ENCODE data around the gene GLTPD2. TPM values are rescaled to one million over a fixed set of nuclear protein-coding genes. Genes with fewer than 3 reads are reported as not detected.

The GLTPD2 gene
- polyA plus RNA-seq = under 1 TPM in 1 of 2 donors, not detected in 1; 0.38 TPM

DNA sequence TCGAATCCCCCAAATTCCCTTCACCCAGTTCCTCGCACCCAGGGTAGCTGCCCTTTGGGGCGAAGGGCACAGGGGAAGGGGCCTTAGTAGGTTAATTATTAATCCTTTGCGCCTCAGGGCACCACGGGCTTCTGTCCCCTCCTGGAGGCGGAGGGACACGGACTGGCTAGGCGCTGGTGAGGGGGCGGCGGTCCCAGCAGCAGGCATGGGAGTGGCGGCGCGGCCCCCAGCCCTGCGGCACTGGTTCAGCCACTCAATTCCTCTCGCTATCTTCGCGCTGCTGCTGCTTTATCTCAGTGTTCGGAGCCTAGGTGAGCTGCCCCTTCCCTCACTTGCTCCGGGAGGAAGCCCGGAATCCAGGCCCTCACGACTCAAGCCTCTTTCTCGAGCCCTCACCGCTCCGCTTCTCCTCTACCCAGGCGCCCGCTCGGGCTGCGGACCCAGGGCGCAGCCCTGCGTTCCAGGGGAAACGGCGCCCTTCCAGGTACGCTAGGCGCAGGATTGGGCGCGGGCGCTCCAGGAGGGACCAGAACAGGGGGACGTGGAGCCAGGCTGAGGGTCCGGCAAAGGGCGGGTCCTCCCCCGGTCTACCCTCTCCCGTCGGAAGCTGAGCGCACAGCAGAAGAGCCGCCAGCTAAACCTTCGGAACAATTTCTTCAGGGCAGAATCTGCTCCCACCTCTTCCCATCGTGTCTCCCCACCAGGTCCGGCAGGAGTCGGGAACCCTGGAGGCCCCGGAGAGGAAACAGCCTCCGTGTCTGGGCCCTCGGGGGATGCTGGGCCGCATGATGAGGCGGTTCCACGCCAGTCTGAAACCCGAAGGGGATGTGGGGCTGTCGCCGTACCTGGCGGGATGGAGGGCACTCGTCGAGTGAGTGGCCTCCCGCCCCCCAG is at the start of gene GLTPD2:
TSS of gene GLTPD2 (plus strand) at position 158 of the 894 bp plus-strand sequence. CDS start at position 206, 48 bp downstream.
- peak within 1 kb of the TSS; percentile 66 to 69 for H3K4me3 ChIP-seq (ENCODE audit: low read depth in 1 of 2, low read length in 2 of 2)
- H3K36me3 ChIP-seq (ENCODE audit: control insufficient read depth in 2 of 2, insufficient read depth in 2 of 2, low read length in 1 of 2) = no peaks in the 10 kb centered on the region
- H3K27me3 ChIP-seq (ENCODE audit: control insufficient read depth in 1 of 2, insufficient read depth in 2 of 2, low read length in 2 of 2) = no peaks in the 10 kb centered on the region
- 25 to 29% methylated on average over 57 to 62 of the region's 62 CpGs for WGBS, 2 donors
- H3K9me3 ChIP-seq (ENCODE audit: control insufficient read depth in 2 of 2, insufficient read depth in 1 of 2, low read depth in 1 of 2, low read length in 1 of 2) = no peaks in the 10 kb centered on the region
- peak within 1 kb of the TSS; percentile 98 to 99 for H3K27ac ChIP-seq (ENCODE audit: low read depth in 2 of 2, low read length in 1 of 2)
- H3K4me1 ChIP-seq (ENCODE audit: control insufficient read depth in 2 of 2, insufficient read depth in 2 of 2, low read length in 1 of 2) = peaks cover 13 to 15% of the 10 kb centered on the region in 2 donors

DNA sequence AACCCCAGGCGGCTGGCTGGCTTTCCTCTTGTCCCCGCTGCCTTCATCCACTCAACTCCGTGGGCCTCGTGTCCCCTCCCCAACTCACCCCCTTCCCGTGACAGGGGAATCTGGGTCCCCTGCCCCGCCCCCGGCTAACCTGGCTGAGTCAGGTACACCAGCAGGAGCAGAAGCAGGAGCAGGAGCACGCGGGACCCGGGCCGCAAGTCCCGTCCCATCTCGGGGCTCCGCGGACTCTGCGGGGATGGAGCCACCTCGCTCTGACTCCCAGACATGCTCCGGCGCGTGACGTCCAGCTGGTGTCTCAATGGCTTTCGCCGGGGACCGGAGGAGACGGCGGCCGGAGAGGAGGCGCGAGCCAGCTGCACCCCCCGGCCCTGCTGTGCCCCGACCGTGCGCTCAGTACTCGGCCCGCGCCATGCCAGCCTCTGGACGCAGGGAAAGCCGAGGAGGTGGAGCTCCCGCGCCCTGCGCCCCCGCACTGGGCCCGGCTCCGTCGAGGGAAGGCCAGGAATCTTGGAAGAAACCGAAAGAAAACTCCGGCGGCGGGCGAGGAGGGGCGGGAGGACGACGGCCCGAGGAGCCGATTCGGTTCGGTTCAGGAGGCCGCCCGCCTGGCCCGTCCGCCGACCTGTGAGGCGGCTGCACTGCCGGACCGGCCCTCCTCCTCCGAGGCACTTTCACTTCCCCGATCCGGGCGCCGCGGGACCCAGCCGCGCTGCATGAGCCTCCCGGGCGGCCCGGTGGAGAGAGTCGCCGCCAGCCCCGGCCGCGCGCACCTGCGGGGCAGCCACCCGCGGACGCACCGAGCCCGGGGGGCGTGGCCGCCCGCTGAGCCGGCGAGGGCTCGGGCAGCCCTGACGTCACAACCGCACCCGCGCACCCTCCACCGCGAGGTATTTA is 49.4 kb upstream of the GLTPD2 start, which contains the start of the genes CXCL16 and ZMYND15:
TSS of gene CXCL16 (minus strand) at position 807 of the 903 bp plus-strand sequence. CDS start at position 218, 589 bp downstream.
TSS of gene ZMYND15 (plus strand) at position 712 of the 903 bp plus-strand sequence. CDS start 716 bp downstream, outside the sequence.
- Histone ChIP-seq H3K4me3 (ENCODE audit: low read depth in 1 of 2, low read length in 2 of 2) (peak within 1 kb of the TSS; percentile 73 to 81), H3K27ac (ENCODE audit: low read depth in 2 of 2, low read length in 1 of 2) (peak within 1 kb of the TSS; percentile 58 to 62), H3K36me3 (ENCODE audit: control insufficient read depth in 2 of 2, insufficient read depth in 2 of 2, low read length in 1 of 2) (no peaks in the 10 kb centered on the region), H3K4me1 (ENCODE audit: control insufficient read depth in 2 of 2, insufficient read depth in 2 of 2, low read length in 1 of 2) (peaks cover 3 to 5% of the 10 kb centered on the region in 2 donors), H3K9me3 (ENCODE audit: control insufficient read depth in 2 of 2, insufficient read depth in 1 of 2, low read depth in 1 of 2, low read length in 1 of 2) (no peaks in the 10 kb centered on the region), H3K27me3 (ENCODE audit: control insufficient read depth in 1 of 2, insufficient read depth in 2 of 2, low read length in 2 of 2) (no peaks in the 10 kb centered on the region)
- 0% methylated on average over 89 to 100 of the region's 100 CpGs for WGBS, 2 donors

DNA sequence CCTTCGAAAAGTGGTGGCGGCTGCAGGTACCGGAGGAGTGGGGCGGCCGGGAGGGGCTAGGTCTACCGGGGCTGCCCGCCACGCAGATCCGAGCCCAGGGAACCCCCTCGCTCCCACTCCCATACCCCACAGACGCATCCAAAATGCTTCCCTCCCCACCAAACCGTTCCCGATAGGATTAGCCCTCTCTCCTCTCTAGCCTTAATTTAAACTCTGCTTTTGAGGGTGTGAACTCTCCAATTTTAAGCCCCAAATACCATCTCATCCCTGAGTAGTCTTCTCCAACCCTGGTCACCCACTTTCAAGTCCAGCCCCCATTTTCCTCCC is 48.8 kb upstream of the GLTPD2 start:
- peak overlapping the region; percentile 73 to 81 for H3K4me3 ChIP-seq (ENCODE audit: low read depth in 1 of 2, low read length in 2 of 2)
- H3K9me3 ChIP-seq (ENCODE audit: control insufficient read depth in 2 of 2, insufficient read depth in 1 of 2, low read depth in 1 of 2, low read length in 1 of 2) = no peaks in the 10 kb centered on the region
- no peaks in the 10 kb centered on the region for H3K36me3 ChIP-seq (ENCODE audit: control insufficient read depth in 2 of 2, insufficient read depth in 2 of 2, low read length in 1 of 2)
- H3K27ac ChIP-seq (ENCODE audit: low read depth in 2 of 2, low read length in 1 of 2) = peak overlapping the region in 1 of 2 donors; percentile 62
- no peaks in the 10 kb centered on the region for H3K27me3 ChIP-seq (ENCODE audit: control insufficient read depth in 1 of 2, insufficient read depth in 2 of 2, low read length in 2 of 2)
- 8 to 10% methylated on average over 13 of the region's 13 CpGs for WGBS, 2 donors
- peaks cover 5 to 6% of the 10 kb centered on the region in 2 donors for H3K4me1 ChIP-seq (ENCODE audit: control insufficient read depth in 2 of 2, insufficient read depth in 2 of 2, low read length in 1 of 2)

DNA sequence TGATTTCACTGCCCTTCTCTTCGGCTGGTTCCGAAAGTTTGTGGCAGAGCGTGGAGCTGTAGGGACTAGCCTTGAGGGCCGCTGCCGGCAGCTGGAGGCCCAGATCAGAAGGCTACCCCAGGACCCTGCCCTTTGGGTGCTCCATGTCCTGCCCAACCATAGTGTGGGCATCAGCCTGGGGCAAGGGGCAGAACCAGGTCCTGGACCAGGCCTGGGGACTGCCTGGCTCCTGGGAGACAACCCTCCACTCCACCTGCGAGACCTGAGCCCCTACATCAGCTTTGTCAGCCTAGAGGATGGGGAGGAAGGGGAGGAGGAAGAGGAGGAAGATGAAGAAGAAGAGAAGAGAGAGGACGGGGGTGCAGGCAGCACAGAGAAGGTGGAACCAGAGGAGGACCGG is 48.2 kb upstream of the GLTPD2 start:
- Histone ChIP-seq H3K36me3 (ENCODE audit: control insufficient read depth in 2 of 2, insufficient read depth in 2 of 2, low read length in 1 of 2) (no peaks in the 10 kb centered on the region), H3K4me1 (ENCODE audit: control insufficient read depth in 2 of 2, insufficient read depth in 2 of 2, low read length in 1 of 2) (peaks cover 5 to 10% of the 10 kb centered on the region in 2 donors), H3K9me3 (ENCODE audit: control insufficient read depth in 2 of 2, insufficient read depth in 1 of 2, low read depth in 1 of 2, low read length in 1 of 2) (no peaks in the 10 kb centered on the region), H3K27ac (ENCODE audit: low read depth in 2 of 2, low read length in 1 of 2) (no peak overlapping the region), H3K27me3 (ENCODE audit: control insufficient read depth in 1 of 2, insufficient read depth in 2 of 2, low read length in 2 of 2) (no peaks in the 10 kb centered on the region), H3K4me3 (ENCODE audit: low read depth in 1 of 2, low read length in 2 of 2) (no peak overlapping the region)
- WGBS, 2 donors = 95 to 97% methylated on average over 8 of the region's 8 CpGs

DNA sequence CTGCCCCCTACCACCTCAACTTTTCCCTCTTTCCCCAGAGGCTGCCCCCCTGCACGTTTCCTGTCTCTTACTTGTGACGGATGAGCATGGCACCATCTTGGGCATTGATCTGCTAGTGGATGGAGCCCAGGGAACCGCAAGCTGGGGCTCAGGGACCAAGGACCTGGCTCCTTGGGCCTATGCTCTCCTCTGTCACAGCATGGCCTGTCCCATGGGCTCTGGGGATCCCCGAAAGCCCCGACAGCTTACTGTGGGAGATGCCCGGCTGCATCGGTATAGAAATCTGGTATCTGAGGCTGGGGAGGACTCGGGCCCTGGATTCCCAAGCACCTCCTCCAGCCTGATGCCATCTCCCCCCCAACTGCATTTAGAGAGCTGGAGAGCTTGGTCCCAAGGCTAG is 47.2 kb upstream of the GLTPD2 start:
- WGBS, 2 donors = 94 to 95% methylated on average over 8 of the region's 8 CpGs
- H3K9me3 ChIP-seq (ENCODE audit: control insufficient read depth in 2 of 2, insufficient read depth in 1 of 2, low read depth in 1 of 2, low read length in 1 of 2) = no peaks in the 10 kb centered on the region
- no peak overlapping the region for H3K27ac ChIP-seq (ENCODE audit: low read depth in 2 of 2, low read length in 1 of 2)
- no peak overlapping the region for H3K4me3 ChIP-seq (ENCODE audit: low read depth in 1 of 2, low read length in 2 of 2)
- peaks cover 5 to 10% of the 10 kb centered on the region in 2 donors for H3K4me1 ChIP-seq (ENCODE audit: control insufficient read depth in 2 of 2, insufficient read depth in 2 of 2, low read length in 1 of 2)
- H3K27me3 ChIP-seq (ENCODE audit: control insufficient read depth in 1 of 2, insufficient read depth in 2 of 2, low read length in 2 of 2) = no peaks in the 10 kb centered on the region
- no peaks in the 10 kb centered on the region for H3K36me3 ChIP-seq (ENCODE audit: control insufficient read depth in 2 of 2, insufficient read depth in 2 of 2, low read length in 1 of 2)

DNA sequence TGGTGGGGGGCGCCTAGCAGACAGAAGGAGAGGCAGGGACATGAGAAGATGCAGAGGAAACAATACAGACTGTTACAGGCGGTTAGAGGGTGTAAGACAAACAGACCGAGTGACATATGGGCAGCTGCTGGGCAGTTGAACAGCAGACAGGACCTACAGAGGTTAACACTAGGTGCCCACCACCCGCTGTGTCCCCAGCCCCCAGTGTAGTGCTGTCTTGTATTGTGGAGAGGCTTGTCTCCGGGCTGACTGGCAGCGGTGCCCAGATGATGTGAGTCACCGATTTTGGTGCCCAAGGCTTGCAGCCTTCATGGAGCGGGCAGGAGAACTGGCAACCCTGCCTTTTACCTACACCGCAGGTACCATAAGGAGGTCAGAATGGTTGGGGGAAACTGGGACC is 46.6 kb upstream of the GLTPD2 start:
- no peaks in the 10 kb centered on the region for H3K9me3 ChIP-seq (ENCODE audit: control insufficient read depth in 2 of 2, insufficient read depth in 1 of 2, low read depth in 1 of 2, low read length in 1 of 2)
- H3K36me3 ChIP-seq (ENCODE audit: control insufficient read depth in 2 of 2, insufficient read depth in 2 of 2, low read length in 1 of 2) = no peaks in the 10 kb centered on the region
- H3K4me1 ChIP-seq (ENCODE audit: control insufficient read depth in 2 of 2, insufficient read depth in 2 of 2, low read length in 1 of 2) = peaks cover 5 to 10% of the 10 kb centered on the region in 2 donors
- 68 to 76% methylated on average over 9 of the region's 9 CpGs for WGBS, 2 donors
- no peak overlapping the region for H3K4me3 ChIP-seq (ENCODE audit: low read depth in 1 of 2, low read length in 2 of 2)
- H3K27me3 ChIP-seq (ENCODE audit: control insufficient read depth in 1 of 2, insufficient read depth in 2 of 2, low read length in 2 of 2) = no peaks in the 10 kb centered on the region
- H3K27ac ChIP-seq (ENCODE audit: low read depth in 2 of 2, low read length in 1 of 2) = no peak overlapping the region

DNA sequence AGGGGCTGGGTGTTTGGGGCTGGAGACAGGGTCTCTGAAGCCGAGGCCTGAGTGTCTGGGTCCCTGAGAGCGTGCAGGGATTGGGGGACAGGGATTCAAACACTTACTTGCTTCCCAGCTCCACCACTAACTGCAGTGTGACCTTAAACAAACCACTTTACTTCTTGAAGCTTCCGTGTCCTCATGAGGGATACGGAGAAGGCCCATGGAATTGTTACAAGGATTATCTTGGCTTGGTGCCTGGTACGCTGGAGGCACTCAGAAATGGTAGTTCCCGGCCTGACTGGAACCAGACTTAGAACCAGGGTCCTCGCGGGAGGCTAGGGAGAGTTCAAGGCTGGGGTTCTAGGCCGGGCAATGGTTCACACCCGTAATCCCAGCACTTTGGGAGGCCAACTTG is 46.1 kb upstream of the GLTPD2 start:
- WGBS, 2 donors = 80 to 83% methylated on average over 10 of the region's 10 CpGs
- Histone ChIP-seq H3K27me3 (ENCODE audit: control insufficient read depth in 1 of 2, insufficient read depth in 2 of 2, low read length in 2 of 2) (no peaks in the 10 kb centered on the region), H3K9me3 (ENCODE audit: control insufficient read depth in 2 of 2, insufficient read depth in 1 of 2, low read depth in 1 of 2, low read length in 1 of 2) (no peaks in the 10 kb centered on the region), H3K27ac (ENCODE audit: low read depth in 2 of 2, low read length in 1 of 2) (no peak overlapping the region), H3K4me1 (ENCODE audit: control insufficient read depth in 2 of 2, insufficient read depth in 2 of 2, low read length in 1 of 2) (peaks cover 5 to 10% of the 10 kb centered on the region in 2 donors), H3K4me3 (ENCODE audit: low read depth in 1 of 2, low read length in 2 of 2) (no peak overlapping the region), H3K36me3 (ENCODE audit: control insufficient read depth in 2 of 2, insufficient read depth in 2 of 2, low read length in 1 of 2) (no peaks in the 10 kb centered on the region)

DNA sequence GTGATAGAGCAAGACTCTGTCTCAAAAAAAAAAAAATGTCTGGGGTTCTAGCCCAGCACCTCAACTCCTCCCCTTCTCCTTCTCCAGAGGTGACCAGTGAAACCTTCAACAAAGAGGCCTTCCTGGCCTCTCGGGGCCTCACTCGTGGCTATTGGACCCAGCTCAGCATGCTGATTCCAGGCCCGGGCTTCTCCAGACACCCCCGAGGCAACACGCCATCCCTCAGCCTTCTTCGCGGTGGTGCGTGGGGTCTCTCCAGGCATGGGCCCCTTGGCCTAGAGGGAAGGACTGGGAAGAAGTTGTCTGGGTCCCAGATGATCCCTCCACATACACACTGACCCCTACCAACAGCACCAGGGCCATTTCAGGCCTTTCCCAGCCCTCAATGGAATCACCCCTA is 45.5 kb upstream of the GLTPD2 start:
- H3K27me3 ChIP-seq (ENCODE audit: control insufficient read depth in 1 of 2, insufficient read depth in 2 of 2, low read length in 2 of 2) = no peaks in the 10 kb centered on the region
- no peaks in the 10 kb centered on the region for H3K9me3 ChIP-seq (ENCODE audit: control insufficient read depth in 2 of 2, insufficient read depth in 1 of 2, low read depth in 1 of 2, low read length in 1 of 2)
- no peak overlapping the region for H3K4me3 ChIP-seq (ENCODE audit: low read depth in 1 of 2, low read length in 2 of 2)
- WGBS, 2 donors = 86 to 95% methylated on average over 8 of the region's 8 CpGs
- H3K4me1 ChIP-seq (ENCODE audit: control insufficient read depth in 2 of 2, insufficient read depth in 2 of 2, low read length in 1 of 2) = peaks cover 5 to 10% of the 10 kb centered on the region in 2 donors
- no peak overlapping the region for H3K27ac ChIP-seq (ENCODE audit: low read depth in 2 of 2, low read length in 1 of 2)
- no peaks in the 10 kb centered on the region for H3K36me3 ChIP-seq (ENCODE audit: control insufficient read depth in 2 of 2, insufficient read depth in 2 of 2, low read length in 1 of 2)

DNA sequence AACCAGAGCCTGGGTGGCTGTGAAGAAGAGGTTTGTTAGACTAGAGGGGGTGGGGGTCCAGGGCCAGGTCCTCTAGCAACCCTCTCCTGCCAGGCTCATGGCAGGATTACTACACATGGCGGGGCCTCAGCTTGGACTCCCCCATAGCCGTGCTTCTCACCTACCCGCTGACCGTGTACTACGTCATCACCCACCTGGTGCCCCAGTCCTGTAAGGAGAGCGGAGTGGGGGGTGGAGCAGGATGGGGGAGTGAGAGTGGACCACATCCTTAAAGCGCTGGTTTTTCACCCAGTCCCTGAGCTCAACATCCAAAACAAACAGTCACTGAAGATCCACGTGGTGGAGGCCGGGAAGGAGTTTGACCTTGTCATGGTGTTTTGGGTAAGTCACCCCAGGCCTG is 44.9 kb upstream of the GLTPD2 start:
- 88 to 92% methylated on average over 9 of the region's 9 CpGs for WGBS, 2 donors
- H3K36me3 ChIP-seq (ENCODE audit: control insufficient read depth in 2 of 2, insufficient read depth in 2 of 2, low read length in 1 of 2) = no peaks in the 10 kb centered on the region
- no peak overlapping the region for H3K4me3 ChIP-seq (ENCODE audit: low read depth in 1 of 2, low read length in 2 of 2)
- peaks cover 3 to 8% of the 10 kb centered on the region in 2 donors for H3K4me1 ChIP-seq (ENCODE audit: control insufficient read depth in 2 of 2, insufficient read depth in 2 of 2, low read length in 1 of 2)
- H3K27me3 ChIP-seq (ENCODE audit: control insufficient read depth in 1 of 2, insufficient read depth in 2 of 2, low read length in 2 of 2) = no peaks in the 10 kb centered on the region
- H3K9me3 ChIP-seq (ENCODE audit: control insufficient read depth in 2 of 2, insufficient read depth in 1 of 2, low read depth in 1 of 2, low read length in 1 of 2) = no peaks in the 10 kb centered on the region
- H3K27ac ChIP-seq (ENCODE audit: low read depth in 2 of 2, low read length in 1 of 2) = no peak overlapping the region
